ENCODE results near the gene SLC25A42. TPM values are rescaled to one million over a fixed set of nuclear protein-coding genes. Genes with fewer than 3 reads are reported as not detected.
"Not testable (repeated sequence)": the region's sequence is repeated elsewhere in the genome, so short reads cannot be mapped to it uniquely, and the experiment has no call there.

The SLC25A42 gene
- polyA plus RNA-seq, 1 donor: 12.9 TPM

GRCh38 chr19:19148504-19148903 is 84.7 kb downstream of the SLC25A42 start:
- not testable (repeated sequence) for H3K27me3 ChIP-seq (ENCODE audit: control insufficient read depth, insufficient read depth, low read length); H3K9me3 ChIP-seq (ENCODE audit: control insufficient read depth, low read depth, low read length); DNase-seq; H3K4me3 ChIP-seq (ENCODE audit: low read length); H3K4me1 ChIP-seq (ENCODE audit: control insufficient read depth, insufficient read depth, low read length); H3K27ac ChIP-seq (ENCODE audit: low read length)
- no CpG with 5 or more reads among the region's 8 CpGs for WGBS (ENCODE audit: insufficient coverage, low lambda C conversion rate)
- peaks cover 30% of the 10 kb centered on the region for H3K36me3 ChIP-seq (ENCODE audit: control insufficient read depth, insufficient read depth, low read length)

DNA sequence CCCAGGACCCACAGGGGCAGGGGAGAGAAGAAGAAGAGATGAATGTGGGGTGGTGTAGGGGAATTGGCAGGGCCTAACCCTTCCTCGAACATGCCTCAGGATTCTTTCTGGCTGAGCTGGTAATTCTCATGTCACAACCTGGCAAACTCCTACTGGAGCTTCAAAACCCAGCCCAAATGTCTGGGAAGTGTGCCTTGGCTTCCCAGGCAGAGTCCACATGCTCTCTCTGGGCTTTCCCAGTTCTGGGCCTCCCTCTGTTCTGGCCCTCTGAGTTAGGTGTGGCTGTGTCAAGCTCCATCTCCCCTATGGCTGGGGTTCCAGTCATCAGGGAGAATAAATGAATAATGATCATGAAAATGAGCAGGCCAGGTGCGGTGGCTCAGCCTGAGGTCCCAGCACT is 85.6 kb downstream of the SLC25A42 start:
- H3K27ac ChIP-seq (ENCODE audit: low read length): no peak overlapping the region
- DNase-seq: no peak
- no peaks in the 10 kb centered on the region for H3K9me3 ChIP-seq (ENCODE audit: control insufficient read depth, low read depth, low read length)
- H3K4me3 ChIP-seq (ENCODE audit: low read length): no peak overlapping the region
- H3K27me3 ChIP-seq (ENCODE audit: control insufficient read depth, insufficient read depth, low read length): no peaks in the 10 kb centered on the region
- H3K36me3 ChIP-seq (ENCODE audit: control insufficient read depth, insufficient read depth, low read length): peaks cover 30% of the 10 kb centered on the region
- 100% methylated on average over 1 of the region's 2 CpGs for WGBS (ENCODE audit: insufficient coverage, low lambda C conversion rate)
- peaks cover 4% of the 10 kb centered on the region for H3K4me1 ChIP-seq (ENCODE audit: control insufficient read depth, insufficient read depth, low read length)

- no peaks in the 10 kb centered on the region for H3K27me3 ChIP-seq (ENCODE audit: control insufficient read depth, insufficient read depth, low read length)
- H3K27ac ChIP-seq (ENCODE audit: low read length): no peak overlapping the region
- peaks cover 37% of the 10 kb centered on the region for H3K36me3 ChIP-seq (ENCODE audit: control insufficient read depth, insufficient read depth, low read length)
- DNase-seq: no peak
- no CpG with 5 or more reads among the region's 11 CpGs for WGBS (ENCODE audit: insufficient coverage, low lambda C conversion rate)
- H3K4me3 ChIP-seq (ENCODE audit: low read length): no peak overlapping the region
- H3K9me3 ChIP-seq (ENCODE audit: control insufficient read depth, low read depth, low read length): no peaks in the 10 kb centered on the region
- no peaks in the 10 kb centered on the region for H3K4me1 ChIP-seq (ENCODE audit: control insufficient read depth, insufficient read depth, low read length)
Observed at GRCh38 chr19:19151418-19151817, 87.6 kb downstream of the SLC25A42 start.

GRCh38 chr19:19152668-19153384 is 89.0 kb downstream of the SLC25A42 start:
- Histone ChIP-seq H3K4me3 (ENCODE audit: low read length) (no peak overlapping the region), H3K36me3 (ENCODE audit: control insufficient read depth, insufficient read depth, low read length) (peaks cover 26% of the 10 kb centered on the region), H3K27me3 (ENCODE audit: control insufficient read depth, insufficient read depth, low read length) (no peaks in the 10 kb centered on the region), H3K27ac (ENCODE audit: low read length) (no peak overlapping the region), H3K9me3 (ENCODE audit: control insufficient read depth, low read depth, low read length) (no peaks in the 10 kb centered on the region), H3K4me1 (ENCODE audit: control insufficient read depth, insufficient read depth, low read length) (no peaks in the 10 kb centered on the region)
- no peak for DNase-seq
- 90% methylated on average over 2 of the region's 13 CpGs for WGBS (ENCODE audit: insufficient coverage, low lambda C conversion rate)

DNA sequence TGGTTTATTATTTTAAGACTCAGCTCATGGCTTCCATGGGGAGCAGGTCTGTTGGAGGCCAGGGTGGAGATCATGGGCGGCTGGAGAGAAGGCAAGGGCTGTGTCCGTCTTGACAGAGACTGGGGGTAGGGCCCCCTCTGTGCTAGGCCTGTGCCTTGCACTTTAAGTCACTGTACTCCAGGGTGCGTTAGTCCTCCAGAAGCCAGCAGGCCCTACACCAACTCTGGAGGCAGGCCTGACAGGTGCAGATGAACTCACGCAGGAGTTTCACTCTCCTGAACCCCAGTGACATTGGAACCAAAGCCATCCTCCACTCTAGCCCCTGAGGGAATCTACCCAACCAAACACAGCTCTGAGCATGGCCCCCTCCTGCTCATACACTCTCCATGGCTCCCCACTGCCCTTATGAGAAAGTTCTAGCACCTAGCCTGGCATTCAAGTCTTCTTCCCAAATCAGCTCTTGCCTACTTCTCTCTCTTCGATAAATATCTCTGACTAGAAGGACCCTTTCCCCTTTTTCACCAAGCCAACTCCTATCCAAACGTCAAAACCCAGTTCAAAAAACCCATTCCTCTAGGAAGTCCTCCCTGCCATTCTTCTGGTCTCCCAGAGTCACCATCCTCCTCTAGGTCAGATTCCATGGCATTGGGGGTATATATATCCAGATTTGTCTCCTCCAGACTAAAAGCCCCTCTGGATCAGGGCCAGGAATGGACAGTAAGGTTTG is 91.1 kb downstream of the SLC25A42 start:
- no CpG with 5 or more reads among the region's 6 CpGs for WGBS (ENCODE audit: insufficient coverage, low lambda C conversion rate)
- H3K4me1 ChIP-seq (ENCODE audit: control insufficient read depth, insufficient read depth, low read length): no peaks in the 10 kb centered on the region
- no peaks in the 10 kb centered on the region for H3K9me3 ChIP-seq (ENCODE audit: control insufficient read depth, low read depth, low read length)
- peaks cover 15% of the 10 kb centered on the region for H3K36me3 ChIP-seq (ENCODE audit: control insufficient read depth, insufficient read depth, low read length)
- DNase-seq: no peak
- H3K27me3 ChIP-seq (ENCODE audit: control insufficient read depth, insufficient read depth, low read length): no peaks in the 10 kb centered on the region
- H3K27ac ChIP-seq (ENCODE audit: low read length): no peak overlapping the region
- H3K4me3 ChIP-seq (ENCODE audit: low read length): no peak overlapping the region

DNA sequence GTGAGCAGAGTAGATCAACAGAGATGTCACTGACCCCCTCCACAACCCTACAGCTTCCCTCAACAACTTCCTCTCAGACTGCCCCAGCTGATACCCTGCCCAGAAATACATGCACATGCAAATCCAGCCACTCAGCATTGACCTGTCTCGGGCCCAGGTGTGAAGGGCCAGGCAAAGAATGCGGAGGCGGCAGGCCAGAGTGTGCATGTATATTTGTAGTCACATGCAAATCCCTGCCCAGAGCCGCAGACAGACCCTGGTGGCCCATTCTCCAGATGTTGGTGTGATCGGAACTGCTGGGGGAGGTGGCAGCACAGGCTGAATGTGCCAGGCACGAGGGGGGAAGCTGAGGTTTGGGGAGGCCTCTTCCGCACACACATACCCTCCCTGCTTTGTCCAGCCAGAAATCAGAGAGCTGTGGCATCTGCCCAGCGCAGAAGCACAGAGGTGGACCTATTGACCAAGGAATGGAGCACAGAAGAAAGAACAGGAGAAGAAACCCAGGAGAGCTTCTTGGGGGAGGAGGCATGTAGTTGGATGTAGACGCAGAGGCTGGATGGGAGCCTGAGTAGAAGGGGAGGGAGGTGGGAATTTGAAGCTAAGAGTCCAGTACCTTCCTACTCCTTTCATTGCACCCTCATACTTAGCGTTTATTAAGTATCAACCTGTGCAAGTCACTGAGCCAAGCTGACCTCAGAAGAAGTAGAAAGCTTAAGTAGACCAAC is 91.9 kb downstream of the SLC25A42 start:
- WGBS (ENCODE audit: insufficient coverage, low lambda C conversion rate): no CpG with 5 or more reads among the region's 10 CpGs
- no peak overlapping the region for H3K27ac ChIP-seq (ENCODE audit: low read length)
- DNase-seq: no peak
- H3K4me1 ChIP-seq (ENCODE audit: control insufficient read depth, insufficient read depth, low read length): no peaks in the 10 kb centered on the region
- peaks cover 1% of the 10 kb centered on the region for H3K9me3 ChIP-seq (ENCODE audit: control insufficient read depth, low read depth, low read length)
- no peaks in the 10 kb centered on the region for H3K27me3 ChIP-seq (ENCODE audit: control insufficient read depth, insufficient read depth, low read length)
- H3K4me3 ChIP-seq (ENCODE audit: low read length): no peak overlapping the region
- H3K36me3 ChIP-seq (ENCODE audit: control insufficient read depth, insufficient read depth, low read length): peaks cover 13% of the 10 kb centered on the region

GRCh38 chr19:19157808-19158207 is 94.0 kb downstream of the SLC25A42 start:
- Histone ChIP-seq H3K27ac (ENCODE audit: low read length) (no peak overlapping the region), H3K4me3 (ENCODE audit: low read length) (no peak overlapping the region), H3K36me3 (ENCODE audit: control insufficient read depth, insufficient read depth, low read length) (peaks cover 11% of the 10 kb centered on the region), H3K4me1 (ENCODE audit: control insufficient read depth, insufficient read depth, low read length) (no peaks in the 10 kb centered on the region), H3K9me3 (ENCODE audit: control insufficient read depth, low read depth, low read length) (peaks cover 3% of the 10 kb centered on the region), H3K27me3 (ENCODE audit: control insufficient read depth, insufficient read depth, low read length) (no peaks in the 10 kb centered on the region)
- WGBS (ENCODE audit: insufficient coverage, low lambda C conversion rate): no CpG with 5 or more reads among the region's 6 CpGs
- DNase-seq: no peak

DNA sequence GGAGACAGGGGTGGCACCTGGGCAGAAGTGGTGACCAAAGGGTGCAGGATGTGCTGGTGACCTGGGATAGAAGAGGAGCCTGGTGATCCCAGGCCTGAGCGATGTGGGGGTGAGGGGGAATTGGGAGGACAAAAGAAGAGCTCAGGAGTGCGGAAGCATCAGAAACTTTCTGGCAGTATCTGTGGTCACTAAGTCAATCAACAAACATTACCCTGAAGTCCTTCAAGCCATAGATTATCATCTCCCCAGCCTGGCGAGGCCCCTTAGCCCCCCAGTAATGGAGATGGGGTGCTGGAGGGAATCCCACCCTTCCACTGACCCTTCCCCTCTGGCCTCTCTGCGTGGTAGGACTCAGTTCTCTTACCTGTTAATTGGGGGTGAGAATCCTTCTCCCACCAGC is 95.7 kb downstream of the SLC25A42 start:
- no CpG with 5 or more reads among the region's 4 CpGs for WGBS (ENCODE audit: insufficient coverage, low lambda C conversion rate)
- H3K4me3 ChIP-seq (ENCODE audit: low read length): no peak overlapping the region
- no peak overlapping the region for H3K27ac ChIP-seq (ENCODE audit: low read length)
- peaks cover 11% of the 10 kb centered on the region for H3K36me3 ChIP-seq (ENCODE audit: control insufficient read depth, insufficient read depth, low read length)
- H3K9me3 ChIP-seq (ENCODE audit: control insufficient read depth, low read depth, low read length): peaks cover 3% of the 10 kb centered on the region
- no peak for DNase-seq
- no peaks in the 10 kb centered on the region for H3K27me3 ChIP-seq (ENCODE audit: control insufficient read depth, insufficient read depth, low read length)
- H3K4me1 ChIP-seq (ENCODE audit: control insufficient read depth, insufficient read depth, low read length): no peaks in the 10 kb centered on the region

DNA sequence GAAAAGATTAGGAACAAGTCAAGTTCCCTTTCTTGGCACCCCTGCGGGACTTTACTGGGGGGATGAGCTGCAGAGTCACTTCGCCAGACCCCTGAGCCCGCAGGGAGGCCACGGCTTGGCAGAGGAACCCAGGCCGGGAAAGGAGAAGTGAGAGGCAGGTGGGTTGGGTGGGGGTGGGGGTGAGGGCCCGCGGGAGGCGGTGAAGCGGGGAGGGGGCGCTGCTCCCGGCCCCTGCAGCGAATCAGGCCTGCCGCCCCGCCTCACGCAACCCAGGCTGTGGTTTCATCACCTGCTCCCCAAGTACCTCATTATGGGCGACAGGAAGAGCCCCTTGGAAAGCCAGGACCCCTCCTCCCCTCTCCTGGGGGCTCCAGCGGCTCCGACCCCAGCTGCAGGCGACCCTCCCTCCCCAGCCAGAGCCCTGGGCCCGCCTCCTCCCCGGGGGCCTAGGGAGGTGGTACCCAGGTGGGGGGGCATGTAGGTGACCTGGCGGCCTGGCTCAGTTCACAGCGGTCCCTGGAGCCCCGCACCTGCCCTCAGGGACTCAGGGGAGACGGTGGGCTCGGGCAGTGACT is 96.8 kb downstream of the SLC25A42 start:
- Histone ChIP-seq H3K4me1 (ENCODE audit: control insufficient read depth, insufficient read depth, low read length) (no peaks in the 10 kb centered on the region), H3K36me3 (ENCODE audit: control insufficient read depth, insufficient read depth, low read length) (peaks cover 8% of the 10 kb centered on the region), H3K4me3 (ENCODE audit: low read length) (no peak overlapping the region), H3K27me3 (ENCODE audit: control insufficient read depth, insufficient read depth, low read length) (no peaks in the 10 kb centered on the region), H3K9me3 (ENCODE audit: control insufficient read depth, low read depth, low read length) (peaks cover 3% of the 10 kb centered on the region), H3K27ac (ENCODE audit: low read length) (no peak overlapping the region)
- DNase-seq: no peak
- no CpG with 5 or more reads among the region's 26 CpGs for WGBS (ENCODE audit: insufficient coverage, low lambda C conversion rate)

DNA sequence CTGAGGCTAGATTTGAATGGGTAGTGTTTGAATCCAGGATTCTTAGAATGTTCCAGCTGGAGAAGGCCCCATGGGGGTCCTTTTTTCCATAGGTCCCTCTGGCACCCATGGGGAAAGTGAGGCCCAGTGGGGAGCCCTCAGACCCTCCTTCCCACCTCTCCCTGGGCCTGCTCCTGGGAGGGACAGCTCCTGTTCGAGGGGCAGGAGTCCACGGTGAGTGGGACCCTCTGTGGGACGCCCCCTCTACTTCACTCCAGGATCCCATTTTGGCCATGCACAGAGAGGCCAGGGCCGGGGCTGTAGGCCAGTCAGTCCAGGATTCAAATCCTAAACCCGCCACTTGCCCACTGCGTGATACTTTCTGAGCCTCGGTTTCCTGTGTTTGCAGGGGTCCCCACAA is 98.7 kb downstream of the SLC25A42 start:
- no peak for DNase-seq
- no peak overlapping the region for H3K27ac ChIP-seq (ENCODE audit: low read length)
- H3K27me3 ChIP-seq (ENCODE audit: control insufficient read depth, insufficient read depth, low read length): no peaks in the 10 kb centered on the region
- H3K36me3 ChIP-seq (ENCODE audit: control insufficient read depth, insufficient read depth, low read length): no peaks in the 10 kb centered on the region
- no peak overlapping the region for H3K4me3 ChIP-seq (ENCODE audit: low read length)
- 100% methylated on average over 3 of the region's 7 CpGs for WGBS (ENCODE audit: insufficient coverage, low lambda C conversion rate)
- H3K9me3 ChIP-seq (ENCODE audit: control insufficient read depth, low read depth, low read length): peaks cover 3% of the 10 kb centered on the region
- no peaks in the 10 kb centered on the region for H3K4me1 ChIP-seq (ENCODE audit: control insufficient read depth, insufficient read depth, low read length)
